Measurements from ENCODE around the gene FAM216A. TPM values are rescaled to one million over a fixed set of nuclear protein-coding genes. Genes with fewer than 3 reads are reported as not detected.

The FAM216A gene
- total RNA-seq, 2 donors from 2014 or later, result 3.7 to 12.6 TPM

- no peaks in the 10 kb centered on the region for H3K9me3 ChIP-seq
- ATAC-seq (ENCODE audit: insufficient number of reproducible peaks, low FRiP score, low read depth) (no peak), DNase-seq (ENCODE audit: low spot score) (no peak)
- no peaks in the 10 kb centered on the region for H3K36me3 ChIP-seq
- no peak overlapping the region for H3K27ac ChIP-seq
- TF ChIP-seq CTCF (IDR thresholded peaks at IDR 0.05), result no peak
- no peaks in the 10 kb centered on the region for H3K27me3 ChIP-seq (replicated peaks; ENCODE audit: insufficient read depth)
- H3K4me3 ChIP-seq, result no peak overlapping the region
- H3K4me1 ChIP-seq (ENCODE audit: control insufficient read depth in 1 of 2, low read depth in 2 of 2), result peaks cover 10 to 14% of the 10 kb centered on the region in 2 donors
These were observed 61.9 kb downstream of the FAM216A start for GRCh38 chr12:110530511-110530910.

GRCh38 chr12:110531741-110532333 is 63.2 kb downstream of the FAM216A start:
- DNase-seq (ENCODE audit: low spot score) (no peak), ATAC-seq (ENCODE audit: insufficient number of reproducible peaks, low FRiP score, low read depth) (no peak)
- Histone ChIP-seq H3K27me3 (replicated peaks; ENCODE audit: insufficient read depth) (no peaks in the 10 kb centered on the region), H3K36me3 (no peaks in the 10 kb centered on the region), H3K27ac (no peak overlapping the region), H3K9me3 (no peaks in the 10 kb centered on the region), H3K4me1 (ENCODE audit: control insufficient read depth in 1 of 2, low read depth in 2 of 2) (peaks cover 10 to 25% of the 10 kb centered on the region in 2 donors), H3K4me3 (no peak overlapping the region)
- TF ChIP-seq CTCF (IDR thresholded peaks at IDR 0.05), result no peak

GRCh38 chr12:110532644-110533043 is 64.0 kb downstream of the FAM216A start:
- DNase-seq (ENCODE audit: low spot score), result no peak
- Histone ChIP-seq H3K27me3 (replicated peaks; ENCODE audit: insufficient read depth) (no peaks in the 10 kb centered on the region), H3K27ac (no peak overlapping the region), H3K36me3 (no peaks in the 10 kb centered on the region), H3K4me3 (no peak overlapping the region), H3K9me3 (no peaks in the 10 kb centered on the region), H3K4me1 (ENCODE audit: control insufficient read depth in 1 of 2, low read depth in 2 of 2) (peaks cover 10 to 33% of the 10 kb centered on the region in 2 donors)
- TF ChIP-seq CTCF (IDR thresholded peaks at IDR 0.05), result no peak
- no peak for ATAC-seq (ENCODE audit: insufficient number of reproducible peaks, low FRiP score, low read depth)

GRCh38 chr12:110533607-110534006 is 65.0 kb downstream of the FAM216A start:
- no peak for DNase-seq (ENCODE audit: low spot score)
- Histone ChIP-seq H3K27me3 (replicated peaks; ENCODE audit: insufficient read depth) (no peaks in the 10 kb centered on the region), H3K9me3 (no peaks in the 10 kb centered on the region), H3K27ac (no peak overlapping the region), H3K4me1 (ENCODE audit: control insufficient read depth in 1 of 2, low read depth in 2 of 2) (peaks cover 14 to 41% of the 10 kb centered on the region in 2 donors), H3K36me3 (no peaks in the 10 kb centered on the region), H3K4me3 (no peak overlapping the region)
- ATAC-seq (ENCODE audit: insufficient number of reproducible peaks, low FRiP score, low read depth), result no peak
- TF ChIP-seq CTCF (IDR thresholded peaks at IDR 0.05), result no peak

GRCh38 chr12:110534811-110535210 is 66.2 kb downstream of the FAM216A start:
- H3K4me1 ChIP-seq (ENCODE audit: control insufficient read depth in 1 of 2, low read depth in 2 of 2), result peaks cover 14 to 41% of the 10 kb centered on the region in 2 donors
- ATAC-seq (ENCODE audit: insufficient number of reproducible peaks, low FRiP score, low read depth) (no peak), DNase-seq (ENCODE audit: low spot score) (no peak)
- no peak for TF ChIP-seq CTCF (IDR thresholded peaks at IDR 0.05)
- H3K27ac ChIP-seq, result no peak overlapping the region
- no peaks in the 10 kb centered on the region for H3K36me3 ChIP-seq
- no peaks in the 10 kb centered on the region for H3K27me3 ChIP-seq (replicated peaks; ENCODE audit: insufficient read depth)
- no peak overlapping the region for H3K4me3 ChIP-seq
- no peaks in the 10 kb centered on the region for H3K9me3 ChIP-seq
